ENCODE data around the gene CGREF1. TPM values are rescaled to one million over a fixed set of nuclear protein-coding genes. Genes with fewer than 3 reads are reported as not detected.

CGREF1 gene
- total and polyA plus RNA-seq, 4 donors = 0.98 to 16.1 (median 11.7) TPM

DNA sequence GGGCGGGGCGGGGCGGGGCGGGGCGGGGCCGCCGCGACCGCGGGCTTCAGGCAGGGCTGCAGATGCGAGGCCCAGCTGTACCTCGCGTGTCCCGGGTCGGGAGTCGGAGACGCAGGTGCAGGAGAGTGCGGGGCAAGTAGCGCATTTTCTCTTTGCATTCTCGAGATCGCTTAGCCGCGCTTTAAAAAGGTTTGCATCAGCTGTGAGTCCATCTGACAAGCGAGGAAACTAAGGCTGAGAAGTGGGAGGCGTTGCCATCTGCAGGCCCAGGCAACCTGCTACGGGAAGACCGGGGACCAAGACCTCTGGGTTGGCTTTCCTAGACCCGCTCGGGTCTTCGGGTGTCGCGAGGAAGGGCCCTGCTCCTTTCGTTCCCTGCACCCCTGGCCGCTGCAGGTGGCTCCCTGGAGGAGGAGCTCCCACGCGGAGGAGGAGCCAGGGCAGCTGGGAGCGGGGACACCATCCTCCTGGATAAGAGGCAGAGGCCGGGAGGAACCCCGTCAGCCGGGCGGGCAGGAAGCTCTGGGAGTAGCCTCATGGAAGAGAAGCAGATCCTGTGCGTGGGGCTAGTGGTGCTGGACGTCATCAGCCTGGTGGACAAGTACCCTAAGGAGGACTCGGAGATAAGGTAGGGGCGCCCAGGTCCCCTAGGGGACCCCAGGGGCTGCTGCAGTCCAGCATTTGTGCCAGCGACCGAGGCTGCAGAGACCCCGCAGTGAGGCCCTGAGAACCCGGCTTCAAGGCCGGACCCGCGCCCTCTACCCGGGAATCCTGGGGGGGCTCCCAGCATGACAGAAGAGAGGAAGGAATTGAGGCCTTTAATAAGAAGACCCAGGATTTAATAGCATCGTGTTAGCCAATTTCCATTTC, 32.0 kb downstream of the CGREF1 start, which contains the start of gene KHK:
Gene KHK, plus strand, starts transcription at position 49 of the 870 bp plus-strand sequence. Its CDS starts 488 bp downstream, at position 537.
- Histone ChIP-seq H3K4me3 (ENCODE audit: low read depth in 1 of 3, low read length in 3 of 3) (peak within 1 kb of the TSS; percentile 63 to 84 (median 73)), H3K9me3 (ENCODE audit: control insufficient read depth in 4 of 4, low read length in 3 of 4) (no peaks in the 10 kb centered on the region), H3K27ac (ENCODE audit: low read depth in 1 of 2, low read length in 2 of 2) (peak within 1 kb of the TSS; percentile 70 to 87), H3K36me3 (ENCODE audit: control insufficient read depth in 4 of 4, insufficient read depth in 3 of 4, low read depth in 1 of 4, low read length in 3 of 4) (peaks cover 0 to 1% (median 0%) of the 10 kb centered on the region in 4 donors), H3K27me3 (ENCODE audit: control insufficient read depth in 4 of 4, insufficient read depth in 4 of 4, low read length in 3 of 4) (no peaks in the 10 kb centered on the region), H3K9ac (ENCODE audit: low read depth in 1 of 2, low read length in 2 of 2) (peak within 1 kb of the TSS; percentile 40 to 67), H3K4me1 (ENCODE audit: control insufficient read depth in 4 of 4, insufficient read depth in 4 of 4, low read length in 3 of 4) (peaks cover 7 to 65% (median 36%) of the 10 kb centered on the region in 4 donors)
- 6% methylated on average over 54 of the region's 54 CpGs for WGBS
- peak; percentile 33 for TF ChIP-seq TAF1 (conservative IDR thresholded peaks at IDR 0.05)
- peak; percentile 77 for TF ChIP-seq REST (IDR thresholded peaks at IDR 0.05)
- peak; percentile 47 for TF ChIP-seq MAX (IDR thresholded peaks at IDR 0.05)
- TF ChIP-seq YY1 (IDR thresholded peaks at IDR 0.05) = peak; percentile 67
- no peak for TF ChIP-seq GABPA (IDR thresholded peaks at IDR 0.05 in 1 of 2, conservative IDR thresholded peaks at IDR 0.05 in 1 of 2)
- TF ChIP-seq HNF4A (conservative IDR thresholded peaks at IDR 0.05) = peak in 1 of 2 donors; percentile 11
- no peak for TF ChIP-seq NR2F2 (IDR thresholded peaks at IDR 0.05)
- TF ChIP-seq RAD21 (IDR thresholded peaks at IDR 0.05) = peak in 1 of 2 donors; percentile 48
- DNase-seq (ENCODE audit: low spot score) = peak; percentile 65

- TF ChIP-seq, protein P1, sequence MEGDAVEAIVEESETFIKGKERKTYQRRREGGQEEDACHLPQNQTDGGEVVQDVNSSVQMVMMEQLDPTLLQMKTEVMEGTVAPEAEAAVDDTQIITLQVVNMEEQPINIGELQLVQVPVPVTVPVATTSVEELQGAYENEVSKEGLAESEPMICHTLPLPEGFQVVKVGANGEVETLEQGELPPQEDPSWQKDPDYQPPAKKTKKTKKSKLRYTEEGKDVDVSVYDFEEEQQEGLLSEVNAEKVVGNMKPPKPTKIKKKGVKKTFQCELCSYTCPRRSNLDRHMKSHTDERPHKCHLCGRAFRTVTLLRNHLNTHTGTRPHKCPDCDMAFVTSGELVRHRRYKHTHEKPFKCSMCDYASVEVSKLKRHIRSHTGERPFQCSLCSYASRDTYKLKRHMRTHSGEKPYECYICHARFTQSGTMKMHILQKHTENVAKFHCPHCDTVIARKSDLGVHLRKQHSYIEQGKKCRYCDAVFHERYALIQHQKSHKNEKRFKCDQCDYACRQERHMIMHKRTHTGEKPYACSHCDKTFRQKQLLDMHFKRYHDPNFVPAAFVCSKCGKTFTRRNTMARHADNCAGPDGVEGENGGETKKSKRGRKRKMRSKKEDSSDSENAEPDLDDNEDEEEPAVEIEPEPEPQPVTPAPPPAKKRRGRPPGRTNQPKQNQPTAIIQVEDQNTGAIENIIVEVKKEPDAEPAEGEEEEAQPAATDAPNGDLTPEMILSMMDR (IDR thresholded peaks at IDR 0.05; ENCODE audit: low read depth, low read length, missing input control) = peak; percentile 95
- no peak for TF ChIP-seq MAX (IDR thresholded peaks at IDR 0.05)
- TF ChIP-seq YY1 (IDR thresholded peaks at IDR 0.05) = no peak
- peak; percentile 58 to 71 for TF ChIP-seq RAD21 (IDR thresholded peaks at IDR 0.05)
- TF ChIP-seq RXRA (IDR thresholded peaks at IDR 0.05) = no peak
- Histone ChIP-seq H3K9ac (ENCODE audit: low read depth in 1 of 2, low read length in 2 of 2) (no peak overlapping the region), H3K36me3 (ENCODE audit: control insufficient read depth in 4 of 4, insufficient read depth in 3 of 4, low read depth in 1 of 4, low read length in 3 of 4) (no peaks in the 10 kb centered on the region), H3K4me1 (ENCODE audit: control insufficient read depth in 4 of 4, insufficient read depth in 4 of 4, low read length in 3 of 4) (peaks cover 10 to 65% (median 36%) of the 10 kb centered on the region in 4 donors), H3K27ac (ENCODE audit: low read depth in 1 of 2, low read length in 2 of 2) (peak overlapping the region; percentile 70 to 87), H3K27me3 (ENCODE audit: control insufficient read depth in 4 of 4, insufficient read depth in 4 of 4, low read length in 3 of 4) (no peaks in the 10 kb centered on the region), H3K9me3 (ENCODE audit: control insufficient read depth in 4 of 4, low read length in 3 of 4) (no peaks in the 10 kb centered on the region), H3K4me3 (ENCODE audit: low read depth in 1 of 3, low read length in 3 of 3) (peak overlapping the region; percentile 46 to 73 (median 63))
- WGBS = under 1% methylated on average over 81 of the region's 81 CpGs
- peak; percentile 98 for DNase-seq (ENCODE audit: low spot score)
Measured at GRCh38 chr2:27086090-27086723, 32.7 kb downstream of the CGREF1 start.
